SW480 (cell line): Measurements from ENCODE around the gene CTBP1.
"Not testable (repeated sequence)": the region's sequence is repeated elsewhere in the genome, so short reads cannot be mapped to it uniquely, and the experiment has no call there.

Experiments
- DNase-seq: peaks from one replicate; pipeline ENCODE4 v3.0.0-alpha.2; 2016; ENCODE audit warnings: low spot score

The CTBP1 gene

DNA sequence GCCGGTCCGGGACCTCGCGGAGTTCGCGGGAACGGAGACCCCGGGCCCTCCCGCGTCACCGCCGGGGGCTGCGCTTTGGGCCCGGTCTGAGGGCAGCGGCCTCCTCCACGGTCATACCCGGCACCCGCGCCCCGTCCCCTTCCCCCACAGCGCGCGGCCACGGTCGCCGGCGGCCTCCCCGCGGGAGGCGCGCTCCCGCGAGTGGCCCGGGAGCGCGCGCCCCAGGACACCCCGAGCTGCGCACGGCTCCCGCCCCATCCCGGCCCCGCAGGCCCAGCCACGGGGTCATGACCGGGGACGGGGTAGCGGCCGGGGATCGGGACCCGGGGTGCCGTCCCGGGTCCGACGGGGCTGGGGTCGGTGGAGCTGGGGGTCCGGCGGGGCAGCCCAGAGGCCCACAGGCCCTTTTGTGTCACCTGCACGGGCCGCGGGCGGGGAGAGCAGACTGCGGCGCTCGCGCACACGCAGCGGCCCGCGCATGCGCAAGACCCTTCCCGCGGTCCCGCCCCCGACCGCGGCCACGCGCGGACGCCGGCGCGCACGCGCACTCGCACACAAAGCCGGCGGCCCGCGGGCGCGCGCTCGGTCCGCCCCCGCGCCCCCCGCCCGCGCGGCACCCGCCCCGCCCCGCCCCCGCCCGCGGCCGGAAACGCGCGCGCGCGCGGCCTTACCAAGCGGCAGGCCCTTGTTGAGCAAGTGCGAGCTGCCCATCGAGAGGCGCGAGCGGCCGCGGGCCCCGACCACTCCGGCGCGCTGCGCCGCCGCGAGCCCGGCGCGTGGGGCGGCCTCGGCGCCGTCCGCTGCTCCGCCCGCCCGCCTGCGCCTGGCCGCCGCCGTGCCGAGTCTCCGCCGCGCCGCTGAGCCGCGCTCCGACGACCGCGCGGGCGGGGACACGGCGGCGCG lies at the start of gene CTBP1:
Gene CTBP1 (minus strand): TSS at position 886 of the 903 bp plus-strand sequence. CDS start 7,799 bp downstream, outside the sequence.
- peak; percentile 58 for DNase-seq

GRCh38 chr4:1298461-1298860 lies 49.5 kb upstream of the CTBP1 start:
- no peak for DNase-seq

- no peak for DNase-seq
These were observed 48.8 kb upstream of the CTBP1 start for GRCh38 chr4:1297456-1298325.

- no peak for DNase-seq
These were observed 48.1 kb upstream of the CTBP1 start for GRCh38 chr4:1297023-1297395.

- no peak for DNase-seq
These were observed 47.5 kb upstream of the CTBP1 start for GRCh38 chr4:1296324-1297022.

- no peak for DNase-seq
These were observed 46.6 kb upstream of the CTBP1 start for GRCh38 chr4:1295405-1296055.

GRCh38 chr4:1294891-1295290 lies 46.0 kb upstream of the CTBP1 start:
- no peak for DNase-seq

- DNase-seq = no peak
These were observed 45.5 kb upstream of the CTBP1 start for GRCh38 chr4:1294424-1294823.

DNA sequence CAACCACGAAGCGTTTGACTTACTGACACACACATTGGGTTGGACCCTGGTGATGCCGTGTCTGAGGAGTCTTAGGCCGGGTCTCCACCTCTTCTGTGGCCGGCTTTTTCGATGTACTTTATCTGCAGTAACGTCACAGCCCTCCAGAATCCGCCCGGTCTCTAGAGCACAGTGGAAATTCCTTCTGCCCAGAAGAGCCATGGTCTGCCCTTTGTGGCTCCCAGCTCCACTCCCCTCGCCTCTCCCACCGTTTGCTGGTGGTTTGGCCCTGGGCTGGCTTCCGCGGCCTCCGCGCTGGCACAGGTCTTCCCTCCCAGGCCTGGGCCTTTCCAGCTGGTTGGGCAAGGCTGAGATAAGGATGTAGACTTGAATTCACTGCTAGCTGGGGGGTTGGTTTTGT lies 45.1 kb upstream of the CTBP1 start:
- DNase-seq = no peak

GRCh38 chr4:1293531-1293941 lies 44.6 kb upstream of the CTBP1 start:
- DNase-seq = no peak

GRCh38 chr4:1292703-1293011 lies 43.7 kb upstream of the CTBP1 start:
- not testable (repeated sequence) for DNase-seq

- DNase-seq = no peak
These were observed 43.2 kb upstream of the CTBP1 start for GRCh38 chr4:1291996-1292702.

GRCh38 chr4:1291091-1291490 lies 42.2 kb upstream of the CTBP1 start:
- no peak for DNase-seq

DNA sequence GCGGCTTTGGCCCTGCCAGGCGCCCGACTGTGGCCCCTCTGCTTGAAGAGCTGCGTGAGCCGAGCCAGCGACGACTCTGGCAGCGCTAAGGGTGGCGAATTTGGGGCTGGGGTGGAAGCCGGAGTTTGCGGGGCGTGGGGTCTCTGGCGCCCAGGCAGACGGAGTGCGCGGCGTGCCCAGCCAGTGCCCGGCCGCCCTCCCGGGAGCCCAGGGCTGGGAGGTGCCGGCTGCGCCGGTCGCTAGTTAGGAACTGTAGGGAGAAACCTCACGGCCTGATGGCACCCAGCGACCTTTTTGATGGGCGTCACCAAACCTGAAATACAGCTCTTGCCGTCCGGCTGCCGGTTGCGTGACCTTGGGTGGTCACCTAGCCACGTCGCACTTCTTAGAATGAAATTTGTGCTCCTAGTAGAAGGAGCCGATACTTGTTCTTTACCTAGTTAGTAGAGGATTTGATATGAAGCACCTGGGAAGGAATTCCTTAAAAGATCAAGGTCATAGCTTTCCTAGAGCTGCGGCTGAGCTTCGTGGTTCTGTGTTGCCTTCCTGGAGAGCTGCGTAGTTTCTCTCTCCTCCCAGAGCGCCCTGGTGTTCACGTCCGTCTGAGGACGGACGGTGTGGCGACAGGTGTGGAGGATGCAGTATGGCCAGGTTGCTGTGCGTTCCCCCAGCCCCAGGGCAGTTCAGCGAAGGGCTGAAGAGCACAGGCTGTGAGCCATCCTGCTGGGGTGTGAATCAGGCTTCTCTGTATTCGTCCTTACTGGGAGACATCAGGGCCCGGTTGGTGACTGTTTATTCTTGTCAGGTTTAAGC lies 41.4 kb upstream of the CTBP1 start:
- DNase-seq = peak; percentile 16

- DNase-seq = peak; percentile 91
These were observed 40.6 kb upstream of the CTBP1 start, which contains the start of gene MAEA for GRCh38 chr4:1289207-1290164. Gene MAEA (plus strand): TSS chr4:1289891. CDS start chr4:1289914, 23 bp downstream.

GRCh38 chr4:1288786-1289185 lies 39.9 kb upstream of the CTBP1 start:
- no peak for DNase-seq

GRCh38 chr4:1285790-1286553 lies 37.0 kb upstream of the CTBP1 start:
- no peak for DNase-seq

DNA sequence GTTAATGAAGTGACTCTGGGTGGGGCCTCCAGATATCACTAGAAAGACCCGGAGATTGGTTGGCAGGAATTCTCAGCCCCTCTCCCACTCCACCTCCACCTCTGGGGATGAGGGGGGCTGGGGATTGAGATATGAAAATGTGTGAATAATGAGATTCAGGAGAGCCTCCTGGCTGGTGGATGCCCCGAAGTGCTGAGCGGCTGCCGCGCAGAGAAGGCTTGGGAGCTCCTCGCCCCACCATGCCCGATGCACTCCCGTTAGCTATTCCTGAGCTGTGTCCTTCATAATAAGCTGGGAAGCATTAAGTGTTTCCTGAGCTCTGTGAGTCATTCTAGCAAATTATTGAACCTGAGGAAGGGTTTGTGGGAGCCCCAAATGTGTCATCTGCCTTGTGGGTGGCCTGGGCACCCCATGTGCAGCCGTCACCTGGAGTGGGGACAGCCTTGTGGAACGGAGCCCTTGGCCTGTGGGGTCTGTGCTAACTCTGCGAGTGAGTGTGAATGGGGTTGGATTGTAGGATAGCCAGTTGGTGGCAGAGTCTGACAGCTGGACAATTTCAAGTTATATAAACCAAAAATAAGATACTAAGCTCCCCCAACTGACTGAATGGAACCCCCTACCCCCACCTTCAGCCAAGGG lies 36.3 kb upstream of the CTBP1 start:
- no peak for DNase-seq
